Transverse colon (tissue), 4 donors: ENCODE data around the gene CHCHD4.
A peak's percentile ranks its signal among the peaks of the same experiment; 100 is the strongest.

Experiments used
- CTCF ChIP-seq, 5 experiments: fragments of 200-600 bp in 3 of 5; fragments of 450-650 bp in 2 of 5; sonication (generic) in 3 of 5; IDR thresholded peaks; 1 replicate in 2 of 5; 2 replicates in 3 of 5; pipeline ENCODE4 v1.5.1; 2016 to 2017; ENCODE audit warnings: antibody characterized with exemption in 5 of 5, inconsistent platforms in 3 of 5, mild to moderate bottlenecking in 2 of 5, moderate library complexity in 1 of 5
- POLR2A ChIP-seq: fragments of 450-650 bp; IDR thresholded peaks from one replicate; pipeline ENCODE4 v1.6.1; 2016; ENCODE audit warnings: antibody characterized with exemption, mild to moderate bottlenecking, moderate library complexity
- POLR2AphosphoS5 ChIP-seq, 3 donors: sonication (generic); formaldehyde crosslinking; IDR thresholded peaks; one replicate each; pipeline ENCODE4 v1.6.1; 2016; ENCODE audit warnings: antibody characterized with exemption in 3 of 3

GRCh38 chr3:14144423-14145075 lies 19.9 kb upstream of the CHCHD4 start:
- no peak for TF ChIP-seq CTCF (IDR thresholded peaks at IDR 0.05)
- TF ChIP-seq POLR2A: no peak
- TF ChIP-seq POLR2AphosphoS5 (IDR thresholded peaks at IDR 0.05): peak; percentile 39 to 74 (median 61)
